Astrocyte of the cerebellum (primary cell): ENCODE results near the gene CDC42SE2.

Source experiments
- DNase-seq: peaks from one replicate; pipeline ENCODE4 v3.0.0-alpha.2; 2011; ENCODE audit warnings: low read depth
- H3K4me3 ChIP-seq: 2 replicates; pipeline ENCODE4 v1.5.1; 2011; ENCODE audit warnings: mild to moderate bottlenecking, low read depth, low read length, moderate library complexity
- CTCF ChIP-seq: IDR thresholded peaks from 2 replicates; pipeline ENCODE4 v1.5.1; 2012; ENCODE audit warnings: low read length, low read depth, moderate library complexity, mild to moderate bottlenecking; ENCODE audit errors: missing control alignments
- in situ Hi-C: cut with HindIII; loops from 2 replicates; pipeline ENCODE4 v1.10.0; 2017; ENCODE audit warnings: low sequenced_read_pairs

CDC42SE2 gene

GRCh38 chr5:131431794-131432193 lies 167.9 kb downstream of the CDC42SE2 start:
- in situ Hi-C loops, result loop anchor here (25.0 kb wide), 1 partner anchor 581 kb away; the partner anchor contains the start of gene ACSL6
- no peak for DNase-seq
- no peak overlapping the region for H3K4me3 ChIP-seq
- TF ChIP-seq CTCF, result no peak

GRCh38 chr5:131433109-131433508 lies 169.3 kb downstream of the CDC42SE2 start:
- in situ Hi-C loops, result loop anchor here (25.0 kb wide), 1 partner anchor 579 kb away; the partner anchor contains the start of gene ACSL6
- no peak for TF ChIP-seq CTCF
- DNase-seq, result no peak
- no peak overlapping the region for H3K4me3 ChIP-seq

GRCh38 chr5:131436081-131436480 lies 172.2 kb downstream of the CDC42SE2 start:
- in situ Hi-C loops, result loop anchor here (25.0 kb wide), 1 partner anchor 576 kb away; the partner anchor contains the start of gene ACSL6
- TF ChIP-seq CTCF, result no peak
- H3K4me3 ChIP-seq, result no peak overlapping the region
- no peak for DNase-seq

GRCh38 chr5:131441184-131441583 lies 177.3 kb downstream of the CDC42SE2 start:
- H3K4me3 ChIP-seq, result no peak overlapping the region
- no peak for DNase-seq
- no peak for TF ChIP-seq CTCF
- in situ Hi-C loops, result loop anchor here (25.0 kb wide), 1 partner anchor 571 kb away; the partner anchor contains the start of gene ACSL6
